ENCODE results near the gene CCDC183. TPM values are rescaled to one million over a fixed set of nuclear protein-coding genes. Genes with fewer than 3 reads are reported as not detected.
"Not testable (repeated sequence)": the region's sequence is repeated elsewhere in the genome, so short reads cannot be mapped to it uniquely, and the experiment has no call there.

CCDC183 gene
- total RNA-seq, 2 donors from 2014 or later = 2.4 to 20.0 TPM

GRCh38 chr9:136839229-136840139 lies 43.3 kb downstream of the CCDC183 start:
- TF ChIP-seq, protein P1, sequence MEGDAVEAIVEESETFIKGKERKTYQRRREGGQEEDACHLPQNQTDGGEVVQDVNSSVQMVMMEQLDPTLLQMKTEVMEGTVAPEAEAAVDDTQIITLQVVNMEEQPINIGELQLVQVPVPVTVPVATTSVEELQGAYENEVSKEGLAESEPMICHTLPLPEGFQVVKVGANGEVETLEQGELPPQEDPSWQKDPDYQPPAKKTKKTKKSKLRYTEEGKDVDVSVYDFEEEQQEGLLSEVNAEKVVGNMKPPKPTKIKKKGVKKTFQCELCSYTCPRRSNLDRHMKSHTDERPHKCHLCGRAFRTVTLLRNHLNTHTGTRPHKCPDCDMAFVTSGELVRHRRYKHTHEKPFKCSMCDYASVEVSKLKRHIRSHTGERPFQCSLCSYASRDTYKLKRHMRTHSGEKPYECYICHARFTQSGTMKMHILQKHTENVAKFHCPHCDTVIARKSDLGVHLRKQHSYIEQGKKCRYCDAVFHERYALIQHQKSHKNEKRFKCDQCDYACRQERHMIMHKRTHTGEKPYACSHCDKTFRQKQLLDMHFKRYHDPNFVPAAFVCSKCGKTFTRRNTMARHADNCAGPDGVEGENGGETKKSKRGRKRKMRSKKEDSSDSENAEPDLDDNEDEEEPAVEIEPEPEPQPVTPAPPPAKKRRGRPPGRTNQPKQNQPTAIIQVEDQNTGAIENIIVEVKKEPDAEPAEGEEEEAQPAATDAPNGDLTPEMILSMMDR (IDR thresholded peaks at IDR 0.05) = no peak
- intact Hi-C loops (cut with DNase I) = loop anchor here (10.0 kb wide), 1 partner anchor 45 kb away; the partner anchor contains the start of genes CCDC183 and TMEM141
- no peaks in the 10 kb centered on the region for H3K36me3 ChIP-seq

DNA sequence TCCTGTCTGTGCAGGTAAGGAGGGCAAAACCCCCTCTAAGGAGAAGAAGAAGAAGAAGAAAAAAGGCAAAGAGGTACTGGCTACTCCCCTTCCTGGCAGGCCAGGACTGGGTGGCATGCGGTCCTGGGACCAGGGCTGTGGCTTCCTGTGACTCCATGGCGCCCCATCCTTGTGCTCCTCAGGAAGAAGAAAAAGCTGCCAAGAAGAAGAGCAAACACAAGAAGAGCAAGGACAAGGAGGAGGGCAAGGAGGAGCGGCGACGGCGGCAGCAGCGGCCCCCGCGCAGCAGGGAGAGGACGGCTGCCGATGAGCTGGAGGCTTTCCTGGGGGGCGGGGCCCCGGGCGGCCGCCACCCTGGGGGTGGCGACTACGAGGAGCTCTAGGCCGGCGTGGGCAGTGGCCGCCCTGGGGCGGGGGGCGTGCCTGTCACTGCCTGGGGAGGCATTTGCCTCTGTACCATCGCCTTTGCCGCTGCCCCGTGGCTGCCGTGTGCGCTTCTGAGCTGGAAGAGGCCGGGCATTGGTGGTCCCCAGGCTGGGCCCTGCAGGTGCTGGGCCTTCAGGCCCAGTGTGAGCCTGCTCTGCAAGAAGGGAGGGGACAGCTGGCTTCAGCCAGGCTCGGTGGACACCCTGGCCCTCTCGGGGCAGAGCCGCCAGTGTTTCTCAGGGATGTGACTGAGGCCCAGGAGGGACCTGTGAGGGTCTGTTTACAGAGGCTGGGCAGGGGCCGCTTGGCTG lies 44.2 kb downstream of the CCDC183 start:
- TF ChIP-seq, protein P1 (IDR thresholded peaks at IDR 0.05) = no peak
- Histone ChIP-seq H3K4me3 (no peak overlapping the region), H3K27ac (peak overlapping the region; percentile 84), H3K36me3 (no peaks in the 10 kb centered on the region), H3K9me3 (no peaks in the 10 kb centered on the region), H3K9ac (ENCODE audit: low read depth in 2 of 2, low read length in 2 of 2) (peak overlapping the region; percentile 35 to 46), H3K27me3 (peaks cover 10% of the 10 kb centered on the region), H3K4me1 (peaks cover 36% of the 10 kb centered on the region)
- DNase-seq = no peak
- intact Hi-C loops (cut with DNase I) = loop anchor here (10.0 kb wide), 1 partner anchor 46 kb away; the partner anchor contains the start of genes CCDC183 and TMEM141

More at GRCh38 chr9:136839229-136840139, 43.3 kb downstream of the CCDC183 start:
- Histone ChIP-seq H3K27me3 (peaks cover 5% of the 10 kb centered on the region), H3K9me3 (no peaks in the 10 kb centered on the region), H3K9ac (ENCODE audit: low read depth in 2 of 2, low read length in 2 of 2) (no peak overlapping the region), H3K27ac (peak overlapping the region; percentile 84), H3K4me1 (peaks cover 36% of the 10 kb centered on the region), H3K4me3 (no peak overlapping the region)
- no peak for DNase-seq

DNA sequence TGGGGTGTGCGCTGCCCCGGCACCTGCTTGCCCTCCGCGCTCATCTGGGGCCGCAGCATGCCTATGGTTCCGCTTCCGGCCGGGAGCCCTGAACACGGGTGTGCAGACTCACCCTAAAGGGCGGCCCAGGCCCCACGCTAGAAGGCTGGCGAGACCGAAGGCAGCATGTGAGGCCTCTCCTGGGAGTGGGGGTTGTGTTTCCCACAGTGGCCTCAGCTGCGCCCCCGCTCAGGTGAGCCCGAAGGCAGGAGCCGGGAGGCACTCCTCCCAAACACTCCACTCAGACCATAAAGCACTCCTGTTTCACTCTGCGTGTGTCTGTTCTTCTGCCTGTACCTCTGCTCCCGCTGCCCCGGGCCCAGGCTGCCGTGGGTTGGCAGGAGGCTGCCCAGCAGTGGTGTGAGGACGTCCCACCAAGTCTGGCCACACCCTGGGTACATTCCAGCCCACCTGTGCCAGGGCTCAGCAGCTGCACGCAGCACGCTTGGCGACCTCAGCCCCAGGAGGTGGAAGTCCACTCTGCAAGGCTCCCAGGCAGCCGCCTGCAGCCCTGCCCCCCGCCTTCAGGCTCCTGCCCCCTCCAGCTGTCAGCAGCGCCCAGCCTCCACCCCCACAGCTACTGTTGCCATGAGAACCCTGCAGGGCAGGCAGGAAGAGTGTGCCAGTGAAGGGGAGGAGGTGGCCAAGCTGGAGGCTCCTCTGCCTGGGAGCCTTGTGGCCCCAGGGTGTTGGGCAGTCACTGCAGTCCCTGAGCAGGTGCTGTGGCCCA lies 44.9 kb downstream of the CCDC183 start:
- TF ChIP-seq, protein P1 (IDR thresholded peaks at IDR 0.05) = no peak

GRCh38 chr9:136841646-136842379 lies 45.7 kb downstream of the CCDC183 start:
- peaks cover 19% of the 10 kb centered on the region for H3K27me3 ChIP-seq
- DNase-seq = peak; percentile 73
- H3K27ac ChIP-seq = peak overlapping the region; percentile 84
- peak overlapping the region; percentile 1 to 44 for H3K9ac ChIP-seq (ENCODE audit: low read depth in 2 of 2, low read length in 2 of 2)
- H3K4me3 ChIP-seq = peak overlapping the region; percentile 43
- not testable (repeated sequence) for H3K9me3 ChIP-seq, H3K36me3 ChIP-seq
- H3K4me1 ChIP-seq = peaks cover 36% of the 10 kb centered on the region
- intact Hi-C loops (cut with DNase I) = loop anchor here (10.0 kb wide), 1 partner anchor 47 kb away; the partner anchor contains the start of genes CCDC183 and TMEM141

More for the DNA sequence above, 44.9 kb downstream of the CCDC183 start:
- Histone ChIP-seq H3K9ac (ENCODE audit: low read depth in 2 of 2, low read length in 2 of 2) (peak overlapping the region in 1 of 2 donors; percentile 46), H3K4me1 (peaks cover 36% of the 10 kb centered on the region), H3K27me3 (peaks cover 15% of the 10 kb centered on the region), H3K36me3 (no peaks in the 10 kb centered on the region), H3K27ac (peak overlapping the region; percentile 84), H3K4me3 (no peak overlapping the region), H3K9me3 (no peaks in the 10 kb centered on the region)
- intact Hi-C loops (cut with DNase I) = loop anchor here (10.0 kb wide), 1 partner anchor 46 kb away; the partner anchor contains the start of genes CCDC183 and TMEM141
- DNase-seq = peak; percentile 86

DNA sequence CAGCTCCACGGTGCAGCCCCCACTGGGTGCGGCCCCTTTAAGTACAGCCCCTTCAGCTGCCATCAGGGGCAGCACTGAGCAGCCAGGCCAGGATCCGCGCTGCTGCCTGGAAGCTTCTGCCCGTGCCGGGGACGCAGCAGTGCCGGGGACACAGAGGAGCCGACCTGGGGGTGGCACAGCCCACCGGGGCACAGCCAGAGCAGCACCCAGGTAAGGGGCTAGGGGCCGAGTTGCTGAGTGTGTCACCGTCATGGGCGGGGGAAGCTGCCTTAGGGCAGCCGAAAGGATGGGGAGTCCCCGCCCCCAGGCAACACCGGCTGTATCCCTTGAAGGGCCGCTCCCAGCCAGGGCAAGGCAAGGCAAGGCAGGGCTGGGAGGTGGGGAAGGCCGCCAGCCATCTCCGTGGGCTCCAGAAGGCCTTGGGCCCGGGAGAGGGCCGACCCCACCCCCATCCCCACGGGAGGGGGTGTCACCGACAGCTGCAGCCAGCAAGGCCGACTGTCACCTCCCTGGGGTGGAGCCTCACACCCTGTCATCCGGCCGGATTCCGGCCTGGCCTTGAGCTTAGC lies 46.3 kb downstream of the CCDC183 start, which contains the start of gene AJM1:
TSS of gene AJM1 (plus strand) at position 99 of the 569 bp plus-strand sequence. CDS start 1,937 bp downstream, outside the sequence.
- peaks cover 19% of the 10 kb centered on the region for H3K27me3 ChIP-seq
- intact Hi-C loops (cut with DNase I) = loop anchor here (10.0 kb wide), 1 partner anchor 48 kb away; the partner anchor contains the start of genes CCDC183 and TMEM141
- H3K9ac ChIP-seq (ENCODE audit: low read depth in 2 of 2, low read length in 2 of 2) = peak within 1 kb of the TSS; percentile 1 to 44
- TF ChIP-seq, protein P1 (IDR thresholded peaks at IDR 0.05) = peak; percentile 80
- not testable (repeated sequence) for H3K36me3 ChIP-seq, H3K9me3 ChIP-seq
- peak within 1 kb of the TSS; percentile 84 for H3K27ac ChIP-seq
- H3K4me3 ChIP-seq = peak within 1 kb of the TSS; percentile 43
- peaks cover 36% of the 10 kb centered on the region for H3K4me1 ChIP-seq
- peak; percentile 77 for DNase-seq

DNA sequence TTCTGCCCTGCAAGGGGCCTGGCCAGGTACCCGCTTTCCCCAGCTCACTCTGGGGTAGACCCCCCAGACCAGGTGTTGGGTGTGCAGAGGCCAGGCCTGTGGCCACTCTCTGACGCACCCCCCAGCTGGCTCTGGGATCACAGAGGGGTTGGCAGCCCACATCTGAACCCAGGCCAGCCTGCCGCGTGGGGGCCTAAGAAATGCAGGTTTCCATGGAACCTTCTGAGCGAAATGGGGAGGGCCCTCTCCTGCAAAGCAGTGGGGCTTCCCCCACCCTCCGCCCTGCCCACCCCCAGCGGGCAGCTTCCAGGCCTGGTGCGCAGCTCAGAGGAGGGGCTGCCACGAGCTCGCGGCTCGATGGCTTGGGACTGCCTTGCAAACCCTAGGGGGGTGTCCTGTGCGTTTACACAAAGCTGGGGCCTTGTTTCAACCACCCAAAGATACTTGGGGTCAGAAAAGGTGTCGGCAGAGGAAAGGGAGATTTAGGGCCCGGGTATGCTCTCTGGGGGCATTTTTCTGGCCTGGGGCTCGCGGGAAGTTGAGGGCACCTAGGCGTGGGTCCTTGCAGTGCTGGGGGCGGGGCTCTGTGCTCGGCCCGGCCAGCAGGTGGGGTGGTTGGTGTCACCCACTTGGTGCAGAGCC lies 47.1 kb downstream of the CCDC183 start:
- H3K27ac ChIP-seq, H3K9me3 ChIP-seq, H3K36me3 ChIP-seq, DNase-seq: not testable (repeated sequence)
- peaks cover 36% of the 10 kb centered on the region for H3K4me1 ChIP-seq
- peak overlapping the region; percentile 43 for H3K4me3 ChIP-seq
- H3K9ac ChIP-seq (ENCODE audit: low read depth in 2 of 2, low read length in 2 of 2) = peak overlapping the region in 1 of 2 donors; percentile 24
- intact Hi-C loops (cut with DNase I) = loop anchor here (10.0 kb wide), 1 partner anchor 48 kb away; the partner anchor contains the start of genes CCDC183 and TMEM141
- H3K27me3 ChIP-seq = peaks cover 19% of the 10 kb centered on the region

All from colonic mucosa (tissue), 4 donors.